Right lobe of liver (tissue), 6 donors: Measurements from ENCODE around the gene MPZL2. TPM values are rescaled to one million over a fixed set of nuclear protein-coding genes. Genes with fewer than 3 reads are reported as not detected.

Experiments
- ATAC-seq, 4 donors: fragments of 200-7000 bp; cut with Tn5 transposase; one replicate each; pipeline ENCODE4 v1.9.1; 2020; ENCODE audit warnings: mild to moderate bottlenecking in 4 of 4, moderate library complexity in 4 of 4
- DNase-seq, 3 donors: peaks; one replicate each; pipeline ENCODE4 v3.0.0-alpha.2; 2020
- H3K27ac ChIP-seq, 3 donors: fragments of 200-600 bp; one replicate each; pipeline ENCODE4 v1.8.0; 2022
- H3K27me3 ChIP-seq, 2 donors: fragments of 200-600 bp; one replicate each; pipeline ENCODE4 v1.8.0; 2022
- H3K36me3 ChIP-seq, 4 donors: fragments of 200-600 bp; sonication (generic) in 1 of 4; one replicate each; pipeline versions ENCODE4 v1.5.1 to v1.8.0; 2017 to 2022; ENCODE audit warnings: control low read depth in 1 of 4
- H3K4me1 ChIP-seq, 4 donors: fragments of 200-600 bp; sonication (generic) in 1 of 4; one replicate each; pipeline versions ENCODE4 v1.5.1 to v1.8.0; 2017 to 2022; ENCODE audit warnings: control low read depth in 1 of 4
- H3K4me3 ChIP-seq, 3 donors: fragments of 200-600 bp; one replicate each; pipeline ENCODE4 v1.8.0; 2022
- H3K9me3 ChIP-seq, 4 donors: fragments of 200-600 bp; sonication (generic) in 1 of 4; one replicate each; pipeline versions ENCODE4 v1.5.1 to v1.8.0; 2017 to 2022; ENCODE audit warnings: control low read depth in 1 of 4
- CTCF ChIP-seq, 4 donors: fragments of 200-600 bp in 3 of 4; fragments of 450-650 bp in 1 of 4; IDR thresholded peaks; one replicate each; pipeline versions ENCODE4 v1.5.1 to v1.8.0; 2016 to 2022; ENCODE audit warnings: antibody characterized with exemption in 4 of 4, mild to moderate bottlenecking in 2 of 4
- POLR2A ChIP-seq: fragments of 450-650 bp; IDR thresholded peaks from one replicate; pipeline ENCODE4 v1.6.1; 2017; ENCODE audit warnings: antibody characterized with exemption, mild to moderate bottlenecking
- WGBS: methylation state at CpG from one replicate; pipeline ENCODE4 v1.1.6; 2018; ENCODE audit warnings: low coverage, low lambda C conversion rate; ENCODE audit not compliant: insufficient coverage; ENCODE audit errors: missing lambda C conversion rate; 5-methylcytosine and 5-hydroxymethylcytosine counted together
- intact Hi-C, 2 donors: fragments of 100-400 bp; cut with DNase I; formaldehyde crosslinking; loops; one replicate each; pipeline versions ENCODE4 v1.11.2 to v1.14.1; 2022
- total RNA-seq, 6 experiments: library from RNA; depleted of rRNA in 2 of 6; stranded (reverse); fragments of >200 nt in 2 of 6; fragmentation: NEBNext Ultra II Directional in 3 of 6; extraction: Animal tissue kit (Norgen Biotek cat#: 25700) in 3 of 6; gene quantifications; one replicate each; pipeline versions ENCODE4 v1.1.0 to v1.2.4, GENCODE V29; 2016 to 2023
- donor health status: DM: no; HTN: yes; CAD: no.
- donor health status: DM: no; HTN: no; CAD: no.
- donor health status: DM: no; HTN: no; CAD: no.
- donor health status: DM: no; HTN: yes; CAD: no.
- donor health status: DM: no; HTN: yes; CAD: no.

MPZL2 gene
- total RNA-seq, 6 experiments from 2014 or later, result 13.0 to 32.4 (median 21.2) TPM

GRCh38 chr11:118283037-118283636 lies 19.0 kb upstream of the MPZL2 start:
- WGBS, result 47% methylated on average over 5 of the region's 5 CpGs
- intact Hi-C loops, result no loop called here
- Histone ChIP-seq H3K36me3 (no peaks in the 10 kb centered on the region), H3K27me3 (no peaks in the 10 kb centered on the region), H3K4me1 (no peaks in the 10 kb centered on the region), H3K27ac (no peak overlapping the region), H3K9me3 (no peaks in the 10 kb centered on the region), H3K4me3 (no peak overlapping the region)
- ATAC-seq (peak in 1 of 4 donors; percentile 25), DNase-seq (no peak)
- TF ChIP-seq POLR2A (no peak), CTCF (IDR thresholded peaks at IDR 0.05) (no peak)

- TF ChIP-seq CTCF (IDR thresholded peaks at IDR 0.05) (no peak), POLR2A (no peak)
- WGBS, result 72% methylated on average over 5 of the region's 6 CpGs
- ATAC-seq, result no peak
- Histone ChIP-seq H3K27ac (no peak overlapping the region), H3K4me3 (no peak overlapping the region), H3K36me3 (no peaks in the 10 kb centered on the region), H3K27me3 (no peaks in the 10 kb centered on the region), H3K9me3 (no peaks in the 10 kb centered on the region), H3K4me1 (no peaks in the 10 kb centered on the region)
- DNase-seq, result no peak
- intact Hi-C loops, result no loop called here
These were observed 18.5 kb upstream of the MPZL2 start for GRCh38 chr11:118282606-118283005.

- no peaks in the 10 kb centered on the region for H3K4me1 ChIP-seq
- intact Hi-C loops, result no loop called here
- H3K27me3 ChIP-seq, result no peaks in the 10 kb centered on the region
- 100% methylated on average over 1 of the region's 1 CpG for WGBS
- H3K9me3 ChIP-seq, result no peaks in the 10 kb centered on the region
- H3K27ac ChIP-seq, result no peak overlapping the region
- TF ChIP-seq POLR2A (no peak), CTCF (IDR thresholded peaks at IDR 0.05) (no peak)
- H3K4me3 ChIP-seq, result no peak overlapping the region
- DNase-seq, result no peak
- H3K36me3 ChIP-seq, result no peaks in the 10 kb centered on the region
- ATAC-seq, result no peak
These were observed 17.2 kb upstream of the MPZL2 start for GRCh38 chr11:118281284-118281683.

DNA sequence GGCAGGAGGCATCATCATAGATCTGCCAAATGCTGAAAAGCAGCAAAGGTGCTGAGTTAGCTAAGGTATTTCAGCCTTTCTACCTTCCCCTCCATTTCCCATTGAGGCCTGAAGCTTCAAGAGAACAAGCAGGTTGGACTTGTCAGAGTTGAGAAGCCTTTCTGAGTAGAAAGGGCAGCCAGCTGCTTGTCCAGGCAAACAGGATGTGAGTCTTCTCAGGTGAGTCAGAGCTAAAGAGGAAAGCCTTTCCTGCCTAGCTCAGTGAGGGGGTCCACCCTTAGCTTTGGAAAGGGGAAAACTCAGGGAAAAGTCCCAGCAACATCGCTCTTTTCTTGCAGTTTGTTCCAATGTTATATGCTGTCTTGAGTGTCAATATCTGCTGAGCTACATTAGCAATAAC lies 13.2 kb upstream of the MPZL2 start:
- H3K36me3 ChIP-seq, result no peaks in the 10 kb centered on the region
- no peaks in the 10 kb centered on the region for H3K27me3 ChIP-seq
- TF ChIP-seq CTCF (IDR thresholded peaks at IDR 0.05) (no peak), POLR2A (no peak)
- H3K27ac ChIP-seq, result no peak overlapping the region
- DNase-seq (no peak), ATAC-seq (peak in 1 of 4 donors; percentile 61)
- 83% methylated on average over 1 of the region's 1 CpG for WGBS
- no peaks in the 10 kb centered on the region for H3K4me1 ChIP-seq
- intact Hi-C loops, result no loop called here
- H3K4me3 ChIP-seq, result no peak overlapping the region
- H3K9me3 ChIP-seq, result no peaks in the 10 kb centered on the region

- intact Hi-C loops, result no loop called here
- no CpG with 5 or more reads among the region's 1 CpG for WGBS
These were observed 12.3 kb upstream of the MPZL2 start for GRCh38 chr11:118276422-118276821.

More at GRCh38 chr11:118276422-118276821, 12.3 kb upstream of the MPZL2 start:
- Histone ChIP-seq H3K4me1 (no peaks in the 10 kb centered on the region), H3K4me3 (no peak overlapping the region), H3K9me3 (no peaks in the 10 kb centered on the region), H3K36me3 (no peaks in the 10 kb centered on the region), H3K27ac (no peak overlapping the region), H3K27me3 (no peaks in the 10 kb centered on the region)
- ATAC-seq (no peak), DNase-seq (no peak)
- no peak for TF ChIP-seq CTCF (IDR thresholded peaks at IDR 0.05)
- no peak for TF ChIP-seq POLR2A
